SU-DHL-6 (cell line): ENCODE measurements around the gene GTF2I.

Source experiments
- EZH2phosphoT487 ChIP-seq: fragments of 200-600 bp; sonication (generic), shearing (Covaris generic); conservative IDR thresholded peaks from 2 replicates; pipeline ENCODE4 v1.6.1; 2018; ENCODE audit warnings: mild to moderate bottlenecking, antibody characterized with exemption, low read length, moderate library complexity, mixed read lengths
- TF ChIP-seq, protein P1 (sequence below): fragments of 200-600 bp; sonication (generic); IDR thresholded peaks from one replicate; pipeline ENCODE4 v1.5.1; 2017; ENCODE audit warnings: antibody characterized with exemption, mild to moderate bottlenecking, low read length, moderate library complexity; ENCODE audit not compliant: insufficient read depth, poor library complexity, severe bottlenecking

DNA sequence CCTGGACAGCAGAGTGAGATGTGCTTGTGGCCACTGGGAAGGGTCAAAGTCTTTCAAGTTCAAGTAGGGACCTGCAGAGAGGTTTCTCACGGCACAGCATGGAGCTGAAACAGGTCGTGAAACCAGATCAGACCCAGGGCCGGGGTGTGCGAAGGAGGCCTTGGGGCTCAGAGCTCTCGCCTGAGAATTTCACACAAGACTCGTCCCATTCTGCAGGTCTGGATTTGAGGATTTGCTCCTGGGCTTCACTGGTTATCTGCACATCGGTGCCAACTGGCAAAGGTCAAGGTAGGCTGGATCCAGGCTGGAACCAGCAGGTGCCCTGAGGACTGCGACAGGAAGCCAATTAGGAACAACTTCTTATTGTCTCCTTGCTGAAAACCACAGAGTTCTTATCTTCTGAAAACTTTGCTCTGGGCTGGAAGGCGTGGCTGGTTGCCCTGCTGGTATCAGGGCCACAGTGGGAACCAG lies 24.0 kb upstream of the GTF2I start:
- TF ChIP-seq EZH2phosphoT487, result no peak
- TF ChIP-seq, protein P1, sequence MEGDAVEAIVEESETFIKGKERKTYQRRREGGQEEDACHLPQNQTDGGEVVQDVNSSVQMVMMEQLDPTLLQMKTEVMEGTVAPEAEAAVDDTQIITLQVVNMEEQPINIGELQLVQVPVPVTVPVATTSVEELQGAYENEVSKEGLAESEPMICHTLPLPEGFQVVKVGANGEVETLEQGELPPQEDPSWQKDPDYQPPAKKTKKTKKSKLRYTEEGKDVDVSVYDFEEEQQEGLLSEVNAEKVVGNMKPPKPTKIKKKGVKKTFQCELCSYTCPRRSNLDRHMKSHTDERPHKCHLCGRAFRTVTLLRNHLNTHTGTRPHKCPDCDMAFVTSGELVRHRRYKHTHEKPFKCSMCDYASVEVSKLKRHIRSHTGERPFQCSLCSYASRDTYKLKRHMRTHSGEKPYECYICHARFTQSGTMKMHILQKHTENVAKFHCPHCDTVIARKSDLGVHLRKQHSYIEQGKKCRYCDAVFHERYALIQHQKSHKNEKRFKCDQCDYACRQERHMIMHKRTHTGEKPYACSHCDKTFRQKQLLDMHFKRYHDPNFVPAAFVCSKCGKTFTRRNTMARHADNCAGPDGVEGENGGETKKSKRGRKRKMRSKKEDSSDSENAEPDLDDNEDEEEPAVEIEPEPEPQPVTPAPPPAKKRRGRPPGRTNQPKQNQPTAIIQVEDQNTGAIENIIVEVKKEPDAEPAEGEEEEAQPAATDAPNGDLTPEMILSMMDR, result no peak
